ENCODE results near the gene RBL1. TPM values are rescaled to one million over a fixed set of nuclear protein-coding genes. Genes with fewer than 3 reads are reported as not detected.

Gene RBL1
- total RNA-seq (10 to 100 TPM in 1 of 4 donors, 1 to 10 TPM in 3; 4.0 to 10.7 (median 5.0) TPM), polyA plus RNA-seq (1 to 10 TPM in 2 of 3 donors, under 1 TPM in 1; 0.82 to 4.6 (median 2.0) TPM)
- long read RNA-seq, donor 1, result 0 reads
- long read RNA-seq, donor 2, partial matches to known transcripts, result 0 of 1 reads
- long read RNA-seq, donor 2, other reads (novel, unspliced or antisense), result 1 of 1 reads

- peak within 1 kb of the TSS; percentile 81 for H3K27ac ChIP-seq
- TF ChIP-seq, protein P1, sequence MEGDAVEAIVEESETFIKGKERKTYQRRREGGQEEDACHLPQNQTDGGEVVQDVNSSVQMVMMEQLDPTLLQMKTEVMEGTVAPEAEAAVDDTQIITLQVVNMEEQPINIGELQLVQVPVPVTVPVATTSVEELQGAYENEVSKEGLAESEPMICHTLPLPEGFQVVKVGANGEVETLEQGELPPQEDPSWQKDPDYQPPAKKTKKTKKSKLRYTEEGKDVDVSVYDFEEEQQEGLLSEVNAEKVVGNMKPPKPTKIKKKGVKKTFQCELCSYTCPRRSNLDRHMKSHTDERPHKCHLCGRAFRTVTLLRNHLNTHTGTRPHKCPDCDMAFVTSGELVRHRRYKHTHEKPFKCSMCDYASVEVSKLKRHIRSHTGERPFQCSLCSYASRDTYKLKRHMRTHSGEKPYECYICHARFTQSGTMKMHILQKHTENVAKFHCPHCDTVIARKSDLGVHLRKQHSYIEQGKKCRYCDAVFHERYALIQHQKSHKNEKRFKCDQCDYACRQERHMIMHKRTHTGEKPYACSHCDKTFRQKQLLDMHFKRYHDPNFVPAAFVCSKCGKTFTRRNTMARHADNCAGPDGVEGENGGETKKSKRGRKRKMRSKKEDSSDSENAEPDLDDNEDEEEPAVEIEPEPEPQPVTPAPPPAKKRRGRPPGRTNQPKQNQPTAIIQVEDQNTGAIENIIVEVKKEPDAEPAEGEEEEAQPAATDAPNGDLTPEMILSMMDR (IDR thresholded peaks at IDR 0.05), result no peak
- ATAC-seq, result peak; percentile 72 to 89 (median 84)
- WGBS, 3 donors, result 0 to 1% (median 0%) methylated on average over 47 to 58 of the region's 58 CpGs
- peak; percentile 84 to 89 for DNase-seq
- H3K4me1 ChIP-seq, result peaks cover 11% of the 10 kb centered on the region
- intact Hi-C loops (cut with DNase I), result loop anchor here in 1 of 2 donors (10.0 kb wide), 1 partner anchor 429 kb away; the partner anchor contains the start of genes BLCAP and NNAT
- H3K27me3 ChIP-seq (ENCODE audit: insufficient read depth in 3 of 3, low read length in 2 of 3), result no peaks in the 10 kb centered on the region
- H3K4me3 ChIP-seq, result peak within 1 kb of the TSS; percentile 83
- no peaks in the 10 kb centered on the region for H3K9me3 ChIP-seq
- H3K36me3 ChIP-seq (ENCODE audit: insufficient read depth in 1 of 2, low read depth in 1 of 2), result peaks cover 0 to 4% of the 10 kb centered on the region in 2 donors
These were observed at the start of gene RBL1 for GRCh38 chr20:37095599-37096414. Gene RBL1, minus strand, starts transcription at chr20:37095997. Its CDS starts 69 bp downstream, at chr20:37095928.

- Histone ChIP-seq H3K27me3 (ENCODE audit: insufficient read depth in 3 of 3, low read length in 2 of 3) (no peaks in the 10 kb centered on the region), H3K27ac (no peak overlapping the region), H3K4me1 (no peaks in the 10 kb centered on the region), H3K9me3 (no peaks in the 10 kb centered on the region), H3K36me3 (ENCODE audit: insufficient read depth in 1 of 2, low read depth in 1 of 2) (peaks cover 3 to 43% of the 10 kb centered on the region in 2 donors), H3K4me3 (no peak overlapping the region)
- ATAC-seq, result no peak
- 90 to 94% (median 90%) methylated on average over 8 of the region's 8 CpGs for WGBS, 3 donors
- DNase-seq, result no peak
- TF ChIP-seq, protein P1 (IDR thresholded peaks at IDR 0.05), result no peak
- intact Hi-C loops (cut with DNase I), result no loop called here
These were observed 49.1 kb upstream of the RBL1 start for GRCh38 chr20:37144856-37145404.

DNA sequence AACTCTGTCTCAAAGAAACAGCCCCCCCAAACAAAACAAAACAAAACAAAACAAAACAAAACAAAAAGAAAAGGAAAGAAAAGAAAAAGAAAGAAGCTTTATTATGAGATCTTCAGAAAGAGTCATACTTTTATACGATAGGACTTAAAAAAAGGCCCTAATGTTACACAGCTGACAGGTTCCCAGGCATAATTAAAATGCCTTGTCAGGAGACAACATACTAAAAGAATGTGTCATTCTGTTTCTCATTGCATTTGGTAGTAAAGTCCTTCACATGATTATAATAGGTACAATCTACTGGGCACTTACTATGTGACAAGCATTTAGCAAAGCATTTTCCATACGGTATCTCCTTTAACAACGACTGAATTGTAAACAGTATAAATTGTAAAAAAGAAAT is 46.9 kb upstream of the RBL1 start:
- no peak for DNase-seq
- no peaks in the 10 kb centered on the region for H3K27me3 ChIP-seq (ENCODE audit: insufficient read depth in 3 of 3, low read length in 2 of 3)
- TF ChIP-seq, protein P1 (IDR thresholded peaks at IDR 0.05), result no peak
- H3K4me1 ChIP-seq, result no peaks in the 10 kb centered on the region
- no peak overlapping the region for H3K4me3 ChIP-seq
- intact Hi-C loops (cut with DNase I), result no loop called here
- no peaks in the 10 kb centered on the region for H3K9me3 ChIP-seq
- no peak for ATAC-seq
- no peak overlapping the region for H3K27ac ChIP-seq
- H3K36me3 ChIP-seq (ENCODE audit: insufficient read depth in 1 of 2, low read depth in 1 of 2), result peaks cover 3 to 41% of the 10 kb centered on the region in 2 donors
- 91 to 96% (median 94%) methylated on average over 3 of the region's 3 CpGs for WGBS, 3 donors

DNA sequence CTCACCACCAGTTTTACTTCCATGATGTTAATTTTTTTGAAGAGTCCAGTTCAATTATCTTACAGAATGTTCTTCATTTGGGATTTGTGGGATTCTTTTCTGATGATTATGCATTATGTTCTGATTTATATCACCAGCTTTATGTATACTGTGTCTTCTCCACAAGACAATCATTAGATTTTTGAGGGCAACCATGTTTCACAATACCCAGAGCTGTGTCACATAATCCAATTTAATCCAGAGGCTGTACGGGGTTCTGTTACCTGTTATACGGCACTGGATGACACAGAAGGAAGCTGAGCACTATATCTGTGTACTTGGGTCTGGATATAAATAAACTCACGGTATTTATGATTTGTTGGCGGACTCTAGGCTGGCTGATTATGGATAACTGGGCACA is 41.8 kb upstream of the RBL1 start:
- no peak overlapping the region for H3K27ac ChIP-seq
- intact Hi-C loops (cut with DNase I), result no loop called here
- H3K4me1 ChIP-seq, result no peaks in the 10 kb centered on the region
- ATAC-seq (no peak), DNase-seq (no peak)
- no peaks in the 10 kb centered on the region for H3K9me3 ChIP-seq
- 41 to 79% (median 45%) methylated on average over 4 of the region's 4 CpGs for WGBS, 3 donors
- TF ChIP-seq, protein P1 (IDR thresholded peaks at IDR 0.05), result no peak
- no peak overlapping the region for H3K4me3 ChIP-seq
- no peaks in the 10 kb centered on the region for H3K27me3 ChIP-seq (ENCODE audit: insufficient read depth in 3 of 3, low read length in 2 of 3)
- peaks cover 0 to 18% of the 10 kb centered on the region in 2 donors for H3K36me3 ChIP-seq (ENCODE audit: insufficient read depth in 1 of 2, low read depth in 1 of 2)

All from psoas muscle (tissue), 8 donors.